Bronchial epithelial cell (primary cell): ENCODE data around the gene GREM2. TPM values are rescaled to one million over a fixed set of nuclear protein-coding genes. Genes with fewer than 3 reads are reported as not detected.

ENCODE experiments used
- DNase-seq: peaks from one replicate; pipeline ENCODE4 v3.0.0-alpha.2; 2010; ENCODE audit warnings: low read depth
- FAIRE-seq: peaks from 2 replicates; lab custom pipeline; 2011; peaks lifted over from hg19 to GRCh38; lab: Jason Lieb, UNC
- H3K27me3 ChIP-seq: 2 replicates; pipeline ENCODE4 v1.5.1; 2011; ENCODE audit warnings: low read length; ENCODE audit not compliant: control insufficient read depth, insufficient read depth
- H3K36me3 ChIP-seq: 2 replicates; pipeline ENCODE4 v1.5.1; 2011; ENCODE audit warnings: low read length; ENCODE audit not compliant: control insufficient read depth, insufficient read depth
- H3K4me3 ChIP-seq: 2 replicates; pipeline ENCODE4 v1.5.1; 2011; ENCODE audit warnings: mild to moderate bottlenecking, low read depth, low read length, control low read depth
- total RNA-seq: library from RNA; depleted of rRNA; stranded (reverse); fragments of >200 nt; gene quantifications from 2 replicates; pipeline ENCODE4 v1.2.1, GENCODE V29; 2014
- TF ChIP-seq, protein P1 (sequence below): IDR thresholded peaks from 2 replicates; pipeline ENCODE4 v1.5.1; 2011; ENCODE audit warnings: mild to moderate bottlenecking, moderate library complexity, low read length, control low read depth, inconsistent platforms; ENCODE audit not compliant: insufficient read depth, severe bottlenecking

Gene GREM2
- total RNA-seq, 1 donor from 2014 or later = not detected

DNA sequence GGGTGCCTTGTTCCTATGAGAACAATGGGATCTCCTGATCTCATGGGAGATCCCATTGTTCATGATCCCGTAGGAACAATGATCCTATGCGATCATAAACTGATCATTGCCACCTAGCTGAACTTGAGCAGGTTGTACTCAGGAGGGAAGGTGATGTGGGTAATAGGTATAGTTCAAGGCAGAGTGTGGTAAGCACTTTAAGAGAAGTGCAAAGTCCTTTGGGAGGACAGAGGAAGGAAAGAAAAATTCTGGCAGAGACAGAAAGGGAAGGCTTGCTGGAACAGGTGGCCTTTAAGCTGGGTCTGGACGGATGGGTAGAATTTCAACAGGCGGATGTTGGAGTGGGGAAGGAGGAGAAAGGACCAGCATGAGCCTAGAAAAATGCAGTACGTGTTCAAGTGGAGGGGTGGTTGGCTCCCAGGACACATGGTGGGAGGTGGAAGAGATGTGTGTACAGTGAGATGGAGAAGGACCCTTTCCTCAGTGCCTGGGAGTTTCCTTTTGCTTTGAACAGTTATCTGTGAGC, 22.3 kb downstream of the GREM2 start:
- H3K4me3 ChIP-seq = no peak overlapping the region
- TF ChIP-seq, protein P1, sequence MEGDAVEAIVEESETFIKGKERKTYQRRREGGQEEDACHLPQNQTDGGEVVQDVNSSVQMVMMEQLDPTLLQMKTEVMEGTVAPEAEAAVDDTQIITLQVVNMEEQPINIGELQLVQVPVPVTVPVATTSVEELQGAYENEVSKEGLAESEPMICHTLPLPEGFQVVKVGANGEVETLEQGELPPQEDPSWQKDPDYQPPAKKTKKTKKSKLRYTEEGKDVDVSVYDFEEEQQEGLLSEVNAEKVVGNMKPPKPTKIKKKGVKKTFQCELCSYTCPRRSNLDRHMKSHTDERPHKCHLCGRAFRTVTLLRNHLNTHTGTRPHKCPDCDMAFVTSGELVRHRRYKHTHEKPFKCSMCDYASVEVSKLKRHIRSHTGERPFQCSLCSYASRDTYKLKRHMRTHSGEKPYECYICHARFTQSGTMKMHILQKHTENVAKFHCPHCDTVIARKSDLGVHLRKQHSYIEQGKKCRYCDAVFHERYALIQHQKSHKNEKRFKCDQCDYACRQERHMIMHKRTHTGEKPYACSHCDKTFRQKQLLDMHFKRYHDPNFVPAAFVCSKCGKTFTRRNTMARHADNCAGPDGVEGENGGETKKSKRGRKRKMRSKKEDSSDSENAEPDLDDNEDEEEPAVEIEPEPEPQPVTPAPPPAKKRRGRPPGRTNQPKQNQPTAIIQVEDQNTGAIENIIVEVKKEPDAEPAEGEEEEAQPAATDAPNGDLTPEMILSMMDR = no peak
- DNase-seq (no peak), FAIRE-seq (no peak)
- no peaks in the 10 kb centered on the region for H3K27me3 ChIP-seq
- H3K36me3 ChIP-seq = no peaks in the 10 kb centered on the region

DNA sequence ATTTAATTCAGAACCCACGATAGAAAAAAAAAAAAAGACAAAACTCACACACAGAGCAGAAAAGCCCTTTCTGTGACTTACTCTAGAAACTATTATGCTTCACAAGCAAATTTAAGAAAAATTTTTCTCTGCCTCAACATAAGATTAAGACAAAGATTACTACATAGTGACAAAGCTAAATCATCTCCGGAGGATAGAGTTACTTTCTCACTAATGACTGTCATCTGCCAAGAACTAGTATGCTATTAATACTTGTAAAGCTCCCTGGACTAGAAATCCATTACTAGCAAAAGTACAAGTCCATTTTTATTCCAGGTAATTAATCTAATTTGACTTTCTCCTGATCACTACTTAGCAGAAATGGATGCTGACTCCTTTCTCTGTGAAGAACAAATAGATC, 25.9 kb downstream of the GREM2 start:
- H3K4me3 ChIP-seq = no peak overlapping the region
- H3K36me3 ChIP-seq = no peaks in the 10 kb centered on the region
- DNase-seq (no peak), FAIRE-seq (no peak)
- no peaks in the 10 kb centered on the region for H3K27me3 ChIP-seq
- TF ChIP-seq, protein P1 = no peak

DNA sequence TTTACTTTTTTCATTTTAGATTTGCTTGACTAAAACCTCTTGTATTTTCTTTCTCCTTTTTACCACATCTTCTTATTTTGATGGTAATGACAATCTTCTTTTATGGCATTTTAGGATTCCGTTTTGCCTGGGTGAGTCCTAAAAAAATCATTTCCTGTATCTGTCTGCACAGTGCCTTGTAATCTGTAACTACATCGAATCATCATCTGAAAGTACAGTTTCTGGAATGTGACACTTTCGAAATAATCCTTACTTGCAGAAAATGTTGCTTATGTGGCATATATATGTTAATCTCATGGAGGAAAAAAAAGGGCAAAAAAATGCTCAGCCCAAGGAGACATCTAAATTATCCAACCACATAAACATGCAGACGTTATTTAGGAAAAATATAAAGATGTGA, 29.0 kb downstream of the GREM2 start:
- TF ChIP-seq, protein P1 = no peak
- no peak for FAIRE-seq
- H3K4me3 ChIP-seq = no peak overlapping the region

DNA sequence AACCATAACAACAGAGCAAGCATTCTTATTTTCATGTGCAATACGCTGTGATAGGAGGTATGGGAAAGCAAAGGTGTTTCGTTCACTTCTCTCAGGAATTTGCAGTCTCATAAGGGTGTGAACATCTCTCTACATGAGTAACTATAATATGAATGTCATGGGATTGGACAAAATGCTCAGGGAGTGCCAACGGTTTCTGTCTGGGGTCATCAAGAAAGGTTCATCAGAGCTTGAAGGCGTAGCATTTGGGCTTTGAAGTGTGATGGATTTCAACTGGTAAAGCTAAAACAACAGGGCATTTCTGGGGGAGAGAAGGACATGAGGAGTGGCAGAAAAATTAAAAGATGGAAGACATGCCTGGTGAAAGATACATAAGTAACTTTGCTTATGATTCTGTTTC, 32.4 kb downstream of the GREM2 start:
- Histone ChIP-seq H3K36me3 (no peaks in the 10 kb centered on the region), H3K27me3 (no peaks in the 10 kb centered on the region), H3K4me3 (no peak overlapping the region)
- no peak for FAIRE-seq
- no peak for DNase-seq
- TF ChIP-seq, protein P1 = no peak

More for the DNA sequence above, 29.0 kb downstream of the GREM2 start:
- Histone ChIP-seq H3K27me3 (no peaks in the 10 kb centered on the region), H3K36me3 (no peaks in the 10 kb centered on the region)
- DNase-seq = peak; percentile 6

DNA sequence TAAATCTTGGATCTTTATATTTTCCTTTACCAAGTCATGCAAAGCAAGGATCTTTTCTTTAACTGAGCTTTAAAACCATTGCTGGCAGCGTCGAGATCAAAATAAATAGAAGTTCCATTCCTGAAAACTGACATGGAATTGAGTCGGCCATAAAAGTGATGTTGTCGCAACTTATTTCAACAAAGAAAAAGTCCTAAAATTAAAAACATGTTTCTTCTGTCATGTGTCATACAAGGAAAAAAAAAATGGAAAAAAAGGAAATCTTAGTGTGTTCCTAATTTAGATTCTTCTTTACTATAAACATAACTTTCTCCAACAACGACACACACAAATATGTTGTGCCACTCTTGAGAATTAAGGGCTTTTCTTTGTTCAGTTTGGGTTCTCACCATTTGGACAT, 34.9 kb downstream of the GREM2 start:
- Histone ChIP-seq H3K36me3 (no peaks in the 10 kb centered on the region), H3K4me3 (no peak overlapping the region), H3K27me3 (no peaks in the 10 kb centered on the region)
- DNase-seq = no peak
- TF ChIP-seq, protein P1 = no peak
- no peak for FAIRE-seq
